Stimulated activated CD8-positive, alpha-beta memory T cell treated with anti-CD3 and anti-CD28 coated beads, Interleukin-12 subunit alpha, Interleukin-12 subunit beta, amount 100 ng/mL, for 4 hours (primary cell): ENCODE results near the gene ACSL3.
"Not testable (repeated sequence)": the region's sequence is repeated elsewhere in the genome, so short reads cannot be mapped to it uniquely, and the experiment has no call there.

Source experiments
- DNase-seq: peaks from one replicate; pipeline ENCODE4 v3.0.0-alpha.2; 2020; ENCODE audit warnings: low read depth

The ACSL3 gene

GRCh38 chr2:222851956-222852617 is 8.7 kb upstream of the ACSL3 start:
- DNase-seq = no peak

GRCh38 chr2:222854773-222855700 is 5.8 kb upstream of the ACSL3 start:
- DNase-seq = no peak

- DNase-seq = no peak
Observed at GRCh38 chr2:222859786-222860612, 837 bp upstream of the ACSL3 start.

GRCh38 chr2:222861411-222862105 is 722 bp downstream of the ACSL3 start:
- DNase-seq = no peak

GRCh38 chr2:222862106-222862908 is 1.5 kb downstream of the ACSL3 start:
- DNase-seq = no peak

GRCh38 chr2:222862909-222863544 is 2.2 kb downstream of the ACSL3 start:
- DNase-seq = no peak

- no peak for DNase-seq
Observed at GRCh38 chr2:222864296-222864695, 3.5 kb downstream of the ACSL3 start.

- no peak for DNase-seq
Observed at GRCh38 chr2:222865301-222865700, 4.5 kb downstream of the ACSL3 start.

- no peak for DNase-seq
Observed at GRCh38 chr2:222866358-222866960, 5.6 kb downstream of the ACSL3 start.

- not testable (repeated sequence) for DNase-seq
Observed at GRCh38 chr2:222868560-222869251, 7.9 kb downstream of the ACSL3 start.

- DNase-seq = no peak
Observed at GRCh38 chr2:222869252-222869560, 8.4 kb downstream of the ACSL3 start.

GRCh38 chr2:222871291-222871690 is 10.5 kb downstream of the ACSL3 start:
- no peak for DNase-seq

GRCh38 chr2:222872551-222872950 is 11.7 kb downstream of the ACSL3 start:
- DNase-seq = no peak

GRCh38 chr2:222875482-222875881 is 14.6 kb downstream of the ACSL3 start:
- DNase-seq = no peak

GRCh38 chr2:222876947-222877346 is 16.1 kb downstream of the ACSL3 start:
- DNase-seq = no peak

GRCh38 chr2:222877556-222878300 is 16.9 kb downstream of the ACSL3 start:
- DNase-seq = no peak

GRCh38 chr2:222878301-222878876 is 17.6 kb downstream of the ACSL3 start:
- no peak for DNase-seq

GRCh38 chr2:222878877-222879603 is 18.2 kb downstream of the ACSL3 start:
- no peak for DNase-seq
